Common myeloid progenitor, CD34-positive (primary cell): ENCODE measurements around the gene SLC2A9.

Source experiments
- CTCF ChIA-PET: fragments of 350-600 bp; sonication (Branson Sonifier 250); formaldehyde crosslinking; loops from one replicate; lab custom pipeline; 2021; ENCODE audit warnings: antibody characterized with exemption; lab: Charles Lee
- POLR2A ChIA-PET: fragments of 350-600 bp; sonication (Branson Sonifier 250); formaldehyde crosslinking; loops from one replicate; lab custom pipeline; 2021; ENCODE audit warnings: antibody characterized with exemption; lab: Charles Lee
- DNase-seq, 3 donors: peaks; one replicate each; pipeline versions ENCODE4 v3.0.0 to v3.0.0-alpha.2; 2013
- H3K27ac ChIP-seq, 2 experiments: 1 replicate in 1 of 2; 2 replicates in 1 of 2; pipeline ENCODE4 v1.7.0; 2013; ENCODE audit warnings: inconsistent platforms in 2 of 2, low read length in 2 of 2, mild to moderate bottlenecking in 2 of 2, low read depth in 1 of 2, moderate library complexity in 1 of 2; ENCODE audit not compliant: severe bottlenecking in 2 of 2, insufficient read depth in 1 of 2, poor library complexity in 1 of 2
- H3K27me3 ChIP-seq, 5 experiments: replicated peaks in 2 of 5; 1 replicate in 3 of 5; 2 replicates in 2 of 5; pipeline versions ENCODE4 v1.6.1 to v1.7.0; 2013; ENCODE audit warnings: low read length in 4 of 5, mild to moderate bottlenecking in 2 of 5, moderate library complexity in 2 of 5, inconsistent platforms in 1 of 5; ENCODE audit not compliant: insufficient read depth in 5 of 5, control insufficient read depth in 4 of 5
- H3K36me3 ChIP-seq, 4 experiments: 1 replicate in 2 of 4; 2 replicates in 2 of 4; pipeline versions ENCODE4 v1.6.1 to v1.7.0; 2013; ENCODE audit warnings: low read length in 3 of 4, control low read depth in 1 of 4, mild to moderate bottlenecking in 1 of 4; ENCODE audit not compliant: control insufficient read depth in 4 of 4, insufficient read depth in 4 of 4
- H3K4me1 ChIP-seq, 4 experiments: 1 replicate in 3 of 4; 2 replicates in 1 of 4; pipeline versions ENCODE4 v1.6.1 to v1.7.1; 2013; ENCODE audit warnings: low read length in 3 of 4, mild to moderate bottlenecking in 3 of 4, control low read depth in 1 of 4, inconsistent platforms in 1 of 4, moderate library complexity in 1 of 4; ENCODE audit not compliant: control insufficient read depth in 4 of 4, insufficient read depth in 4 of 4; ENCODE audit errors: control extremely low read depth in 1 of 4
- H3K4me3 ChIP-seq, 7 experiments: 1 replicate in 4 of 7; 2 replicates in 3 of 7; pipeline versions ENCODE4 v1.5.1 to v1.7.0; 2013; ENCODE audit warnings: mild to moderate bottlenecking in 7 of 7, low read length in 6 of 7, moderate library complexity in 6 of 7, inconsistent platforms in 2 of 7, low read depth in 2 of 7, control low read depth in 1 of 7; ENCODE audit not compliant: insufficient read depth in 4 of 7, control insufficient read depth in 1 of 7; ENCODE audit errors: extremely low read depth in 1 of 7
- H3K9me3 ChIP-seq, 5 experiments: 1 replicate in 4 of 5; 2 replicates in 1 of 5; pipeline versions ENCODE4 v1.6.1 to v1.7.1; 2013; ENCODE audit warnings: low read length in 4 of 5, mild to moderate bottlenecking in 2 of 5, inconsistent platforms in 1 of 5, low read depth in 1 of 5, moderate library complexity in 1 of 5; ENCODE audit not compliant: control insufficient read depth in 4 of 5, insufficient read depth in 2 of 5; ENCODE audit errors: control extremely low read depth in 1 of 5
- WGBS: methylation state at CpG from one replicate; pipeline ENCODE4 v1.1.5; 2013; ENCODE audit not compliant: insufficient coverage; 5-methylcytosine and 5-hydroxymethylcytosine counted together

Gene SLC2A9

DNA sequence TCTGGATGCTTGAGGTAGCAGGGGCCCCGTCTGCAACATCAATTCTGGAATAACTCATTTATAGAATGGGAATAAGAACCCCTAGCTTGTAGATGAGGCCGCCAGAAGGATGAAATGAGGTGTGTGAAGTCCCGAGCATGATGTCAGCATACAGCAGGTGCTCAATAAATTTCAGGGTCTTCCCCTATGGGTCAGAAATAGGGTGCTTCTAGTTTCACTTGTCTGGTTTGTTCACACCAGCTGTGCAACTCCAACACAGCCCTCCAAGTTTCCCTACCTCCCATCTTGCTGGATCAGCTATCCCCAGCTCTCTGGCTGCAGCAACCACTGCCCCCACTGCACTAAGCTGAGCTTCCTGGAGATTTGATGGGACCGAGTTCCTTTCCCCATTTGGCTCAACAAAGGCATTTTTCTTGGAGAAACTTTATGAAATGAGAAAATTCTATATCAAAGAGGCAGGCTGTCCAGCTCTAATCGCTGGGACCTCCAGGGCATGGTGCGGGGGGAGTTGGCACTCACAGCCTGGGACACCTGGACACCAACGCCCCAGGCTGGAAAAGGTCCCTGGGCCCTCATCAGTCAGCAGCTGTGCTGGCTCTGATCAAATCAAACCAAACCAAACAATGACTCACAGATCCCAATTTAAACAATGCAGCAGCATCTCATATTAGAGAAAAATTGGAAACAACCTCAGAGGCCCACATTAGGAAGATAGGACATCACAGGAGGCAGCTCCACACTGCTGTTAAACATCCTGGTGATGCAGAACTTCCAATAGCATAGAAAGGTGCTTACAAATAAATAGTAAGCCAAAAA, 13.3 kb downstream of the SLC2A9 start:
- H3K27ac ChIP-seq: no peak overlapping the region
- 90% methylated on average over 6 of the region's 7 CpGs for WGBS
- CTCF ChIA-PET: interaction anchor here (0.7 to 1.4 kb wide), 2 partner anchors 10 to 244 kb away, joined by 4 to 5 read pairs; no protein-coding TSS in a partner anchor
- H3K27me3 ChIP-seq: no peaks in the 10 kb centered on the region
- H3K36me3 ChIP-seq: no peaks in the 10 kb centered on the region
- peaks cover 4 to 16% (median 10%) of the 10 kb centered on the region in 4 experiments for H3K4me1 ChIP-seq
- POLR2A ChIA-PET: no interaction called here
- H3K4me3 ChIP-seq: no peak overlapping the region
- no peaks in the 10 kb centered on the region for H3K9me3 ChIP-seq
- no peak for DNase-seq

- Histone ChIP-seq H3K36me3 (no peaks in the 10 kb centered on the region), H3K9me3 (no peaks in the 10 kb centered on the region), H3K4me3 (no peak overlapping the region), H3K4me1 (peaks cover 4 to 15% (median 10%) of the 10 kb centered on the region in 4 experiments), H3K27ac (no peak overlapping the region), H3K27me3 (no peaks in the 10 kb centered on the region)
- CTCF ChIA-PET: interaction anchor here (0.7 to 1.4 kb wide), 2 partner anchors 10 to 244 kb away, joined by 4 to 5 read pairs; no protein-coding TSS in a partner anchor
- POLR2A ChIA-PET: no interaction called here
- no peak for DNase-seq
- WGBS: no CpG with 5 or more reads among the region's 1 CpG
Observed at GRCh38 chr4:10007436-10007740, 13.9 kb downstream of the SLC2A9 start.

DNA sequence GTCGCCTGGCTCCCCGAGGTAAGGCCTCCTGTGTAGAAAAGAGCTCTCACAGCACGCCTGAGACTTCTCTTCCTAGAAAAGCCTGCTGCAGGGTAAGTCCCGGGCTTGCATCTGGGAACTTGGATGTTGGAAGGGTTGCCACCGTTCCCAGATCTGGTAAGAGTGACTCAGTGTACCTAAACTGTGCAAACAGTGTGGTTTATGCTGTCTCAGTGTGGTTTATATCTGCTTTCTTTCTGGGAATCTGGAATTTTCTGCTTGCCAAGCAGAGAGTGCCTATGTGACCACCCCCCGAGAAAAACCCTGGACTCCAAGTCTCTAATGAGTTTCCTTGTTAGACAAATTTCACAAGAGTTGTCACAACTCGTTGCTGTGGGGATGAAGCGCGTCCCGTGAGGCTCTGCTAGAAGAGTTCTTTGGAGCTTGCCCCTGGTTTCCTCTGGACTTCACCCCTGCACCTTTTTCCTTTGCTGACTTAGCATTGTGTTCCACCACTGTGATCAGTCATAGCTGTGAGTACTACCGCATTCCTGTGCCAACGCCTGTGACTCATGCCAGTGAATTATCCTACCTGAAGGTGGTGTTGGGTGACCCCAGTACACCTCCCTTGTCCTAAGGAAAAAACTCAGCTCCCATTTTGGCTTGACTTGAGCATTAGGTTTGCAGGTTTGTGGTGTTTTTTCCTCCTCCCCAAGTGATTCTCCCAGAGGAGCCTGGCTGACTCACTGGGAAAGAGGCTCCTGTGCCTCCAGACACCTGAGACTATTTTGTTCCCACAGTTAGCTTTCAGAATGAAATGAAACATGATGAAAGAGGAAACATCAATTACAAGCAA, 14.5 kb downstream of the SLC2A9 start:
- ChIA-PET CTCF (interaction anchor here (1.4 kb wide), 1 partner anchor 243 kb away, joined by 5 read pairs; no protein-coding TSS in a partner anchor), POLR2A (interaction anchor here (0.9 kb wide), 1 partner anchor 110 kb away, joined by 4 read pairs; the partner anchor contains the start of gene WDR1)
- H3K36me3 ChIP-seq: no peaks in the 10 kb centered on the region
- peaks cover 2 to 15% (median 8%) of the 10 kb centered on the region in 4 experiments for H3K4me1 ChIP-seq
- H3K9me3 ChIP-seq: no peaks in the 10 kb centered on the region
- H3K4me3 ChIP-seq: no peak overlapping the region
- H3K27ac ChIP-seq: no peak overlapping the region
- H3K27me3 ChIP-seq: no peaks in the 10 kb centered on the region
- WGBS: 97% methylated on average over 11 of the region's 12 CpGs
- peak in 1 of 3 donors; percentile 33 for DNase-seq

DNA sequence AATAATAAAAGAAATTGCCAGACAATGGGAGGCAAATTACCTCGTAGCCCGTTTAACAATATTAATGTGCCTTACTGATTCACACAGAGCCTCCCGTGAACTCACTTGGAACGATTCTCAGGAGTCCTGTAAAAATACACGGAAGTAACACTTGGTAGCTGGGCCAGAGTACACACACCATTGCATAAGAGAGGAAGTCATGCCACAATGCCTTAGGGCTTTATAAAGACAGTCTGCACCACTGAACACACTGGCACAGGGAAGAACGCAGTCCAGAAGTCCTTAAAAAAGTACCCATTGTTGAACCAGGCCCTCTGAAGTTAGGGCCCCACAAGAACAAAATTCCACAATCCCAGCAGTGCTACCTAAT, 15.1 kb downstream of the SLC2A9 start:
- Histone ChIP-seq H3K27ac (no peak overlapping the region), H3K4me3 (no peak overlapping the region), H3K36me3 (no peaks in the 10 kb centered on the region), H3K27me3 (no peaks in the 10 kb centered on the region), H3K4me1 (peaks cover 2 to 15% (median 8%) of the 10 kb centered on the region in 4 experiments), H3K9me3 (no peaks in the 10 kb centered on the region)
- ChIA-PET POLR2A (interaction anchor here (0.9 kb wide), 1 partner anchor 110 kb away, joined by 4 read pairs; the partner anchor contains the start of gene WDR1), CTCF (no interaction called here)
- DNase-seq: peak in 2 of 3 donors; percentile 54 to 68
- 3% methylated on average over 5 of the region's 6 CpGs for WGBS

DNA sequence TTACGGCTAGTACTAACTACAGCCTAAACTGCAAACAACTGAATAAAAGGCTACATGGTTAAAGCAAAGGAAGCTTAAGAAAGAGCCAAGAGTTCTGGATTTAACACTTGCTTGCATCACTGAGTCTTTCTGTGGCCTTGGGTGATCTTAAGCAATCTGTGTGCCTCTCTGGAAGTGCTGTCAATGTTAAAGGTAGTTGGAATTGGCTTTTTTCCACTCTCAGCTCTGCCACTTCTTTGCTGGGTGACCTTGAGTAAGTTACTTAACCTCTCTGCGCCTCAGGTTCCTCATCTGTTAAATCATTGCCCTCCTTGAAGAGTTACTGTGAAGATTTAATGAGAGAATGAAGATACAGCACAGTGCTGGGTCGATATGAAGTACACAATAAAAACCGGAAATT, 15.7 kb downstream of the SLC2A9 start:
- Histone ChIP-seq H3K4me1 (peaks cover 2 to 15% (median 8%) of the 10 kb centered on the region in 4 experiments), H3K36me3 (no peaks in the 10 kb centered on the region), H3K4me3 (no peak overlapping the region), H3K9me3 (no peaks in the 10 kb centered on the region), H3K27me3 (no peaks in the 10 kb centered on the region), H3K27ac (no peak overlapping the region)
- ChIA-PET CTCF (interaction anchor here (0.9 kb wide), 1 partner anchor 8 kb away, joined by 4 read pairs; no protein-coding TSS in a partner anchor), POLR2A (no interaction called here)
- WGBS: 0% methylated on average over 1 of the region's 4 CpGs
- DNase-seq: no peak

DNA sequence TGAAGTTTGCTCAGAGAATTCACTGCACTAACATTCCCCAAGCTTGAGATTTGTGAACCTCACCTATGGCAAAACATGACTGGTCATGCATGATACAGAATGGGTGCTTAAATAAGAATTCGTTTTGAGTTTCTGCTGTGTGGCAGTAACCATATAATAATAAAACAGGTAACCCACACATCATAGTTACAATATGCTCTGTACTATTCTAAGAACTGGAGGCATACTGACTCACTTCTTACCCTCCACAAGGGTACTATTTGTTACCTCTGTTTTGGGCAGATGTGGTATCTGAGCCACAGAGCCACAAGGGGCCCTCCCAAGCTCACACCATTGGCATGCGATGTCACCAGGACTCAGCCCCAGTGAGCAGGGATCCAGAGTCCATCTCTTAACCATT, 17.6 kb downstream of the SLC2A9 start:
- POLR2A ChIA-PET: interaction anchor here (0.6 kb wide), 1 partner anchor 135 kb away, joined by 3 read pairs; no protein-coding TSS in a partner anchor
- WGBS: no CpG with 5 or more reads among the region's 2 CpGs

More for the DNA sequence above, 17.6 kb downstream of the SLC2A9 start:
- Histone ChIP-seq H3K27ac (no peak overlapping the region), H3K36me3 (no peaks in the 10 kb centered on the region), H3K4me3 (no peak overlapping the region), H3K4me1 (peaks cover 2 to 15% (median 8%) of the 10 kb centered on the region in 4 experiments), H3K9me3 (no peaks in the 10 kb centered on the region), H3K27me3 (no peaks in the 10 kb centered on the region)
- CTCF ChIA-PET: interaction anchor here (1.5 kb wide), 1 partner anchor 11 kb away, joined by 5 read pairs; no protein-coding TSS in a partner anchor
- DNase-seq: no peak
